ENCODE results near the gene KLHDC2. TPM values are rescaled to one million over a fixed set of nuclear protein-coding genes. Genes with fewer than 3 reads are reported as not detected.

KLHDC2 gene
- total and polyA plus RNA-seq, 2 of the 8 experiments (the other 6 are each of a cell fraction or from before 2014, with no cell fraction given): 32.9 to 43.4 TPM

- Histone ChIP-seq H4K5ac (ENCODE audit: insufficient read length, low read depth, low read length) (no peak overlapping the region), H2BK120ac (replicated peaks; ENCODE audit: low read depth, low read length) (no peak overlapping the region), H3K18ac (ENCODE audit: extremely low read depth, low read length) (no peak overlapping the region), H2BK15ac (ENCODE audit: low read length) (no peak overlapping the region), H4K91ac (replicated peaks; ENCODE audit: insufficient read length, low read length) (no peak overlapping the region), H3K4me2 (ENCODE audit: insufficient read depth in 1 of 2, low read depth in 2 of 2, low read length in 2 of 2) (no peak overlapping the region), H2BK5ac (ENCODE audit: low read depth, low read length) (no peak overlapping the region), H3K23me2 (ENCODE audit: low read depth, low read length) (no peaks in the 10 kb centered on the region), H3K23ac (ENCODE audit: insufficient read length) (no peak overlapping the region), H2AFZ (ENCODE audit: low read length) (peak overlapping the region; percentile 15; the same call in 1 of the 2 replicates), H3K9me3 (ENCODE audit: insufficient read depth in 2 of 2, low read depth in 1 of 2, low read length in 1 of 2) (no peaks in the 10 kb centered on the region), H4K20me1 (replicated peaks in 1 of 2; ENCODE audit: control insufficient read depth in 1 of 2, insufficient read depth in 2 of 2, low read length in 2 of 2) (no peaks in the 10 kb centered on the region), H3K14ac (ENCODE audit: insufficient read length) (no peak overlapping the region), H3K9ac (replicated peaks in 1 of 4; ENCODE audit: extremely low read depth in 1 of 4, low read depth in 3 of 4, low read length in 3 of 4) (no peak overlapping the region), H3K56ac (replicated peaks; ENCODE audit: insufficient read length, low read depth, low read length) (no peak overlapping the region), H3K79me2 (ENCODE audit: control insufficient read depth in 1 of 2, insufficient read depth in 2 of 2, low read length in 2 of 2) (no peaks in the 10 kb centered on the region), H3K27ac (ENCODE audit: low read depth, low read length) (no peak overlapping the region), H3K36me3 (ENCODE audit: control insufficient read depth in 2 of 4, insufficient read depth in 4 of 4, low read length in 3 of 4) (no peaks in the 10 kb centered on the region), H2AK5ac (ENCODE audit: low read depth, low read length) (no peak overlapping the region), H3K27me3 (replicated peaks in 1 of 4; ENCODE audit: control insufficient read depth in 3 of 4, extremely low read depth in 1 of 4, insufficient read depth in 3 of 4, low read length in 3 of 4) (no peaks in the 10 kb centered on the region), H2BK12ac (ENCODE audit: low read depth, low read length) (no peak overlapping the region), H3K79me1 (ENCODE audit: low read depth, low read length) (no peaks in the 10 kb centered on the region; the same call in 1 of the 2 replicates), H2BK20ac (ENCODE audit: low read length) (no peak overlapping the region), H3K4me1 (replicated peaks in 1 of 4; ENCODE audit: control insufficient read depth in 3 of 4, insufficient read depth in 4 of 4, low read length in 3 of 4) (no peaks in the 10 kb centered on the region), H4K8ac (ENCODE audit: extremely low read depth, insufficient read depth, low read length) (no peak overlapping the region), H3K4ac (replicated peaks; ENCODE audit: insufficient read length, low read depth, low read length) (no peak overlapping the region), H3K4me3 (ENCODE audit: extremely low read depth in 1 of 4, insufficient read depth in 2 of 4, low read depth in 3 of 4, low read length in 4 of 4) (no peak overlapping the region)
- DNase-seq (ENCODE audit: low read depth in 1 of 2, low spot score in 2 of 2) (no peak), FAIRE-seq (no peak)
- POLR2A ChIA-PET (ENCODE audit: partially characterized antibody): no interaction called here
- WGBS, 2 experiments (ENCODE audit: extremely low coverage in 1 of 2, insufficient coverage in 1 of 2, insufficient read length in 1 of 2, insufficient replicate concordance in 2 of 2, low coverage in 1 of 2, low lambda C conversion rate in 2 of 2, missing lambda C conversion rate in 1 of 2): 88% methylated on average over 5 of the region's 5 CpGs; no CpG with 5 or more reads in 1 of the 2 experiments
- CTCF ChIA-PET (ENCODE audit: partially characterized antibody): interaction anchor here (0.7 kb wide), 1 partner anchor 32 kb away, joined by 3 read pairs; no protein-coding TSS in a partner anchor
- TF ChIP-seq RAD21 (IDR thresholded peaks at IDR 0.05 in 1 of 2, conservative IDR thresholded peaks at IDR 0.05 in 1 of 2; ENCODE audit: low read depth in 2 of 2, low read length in 2 of 2) (no peak), EZH2 (IDR thresholded peaks at IDR 0.05; ENCODE audit: low read depth, low read length, severe bottlenecking) (no peak), TCF12 (IDR thresholded peaks at IDR 0.05; ENCODE audit: low read depth, low read length) (no peak), SIX5 (IDR thresholded peaks at IDR 0.05; ENCODE audit: low read depth, low read length) (no peak), BCL11A (IDR thresholded peaks at IDR 0.05; ENCODE audit: low read depth in 2 of 2, low read length in 2 of 2) (no peak)
Measured at GRCh38 chr14:49727171-49727570, 40.8 kb upstream of the KLHDC2 start.

All from H1 (cell line).